Measurements from ENCODE around the gene ACSS2. TPM values are rescaled to one million over a fixed set of nuclear protein-coding genes. Genes with fewer than 3 reads are reported as not detected.

ACSS2 gene
- total RNA-seq, 4 donors from 2014 or later, result 34.8 to 90.7 (median 62.8) TPM

DNA sequence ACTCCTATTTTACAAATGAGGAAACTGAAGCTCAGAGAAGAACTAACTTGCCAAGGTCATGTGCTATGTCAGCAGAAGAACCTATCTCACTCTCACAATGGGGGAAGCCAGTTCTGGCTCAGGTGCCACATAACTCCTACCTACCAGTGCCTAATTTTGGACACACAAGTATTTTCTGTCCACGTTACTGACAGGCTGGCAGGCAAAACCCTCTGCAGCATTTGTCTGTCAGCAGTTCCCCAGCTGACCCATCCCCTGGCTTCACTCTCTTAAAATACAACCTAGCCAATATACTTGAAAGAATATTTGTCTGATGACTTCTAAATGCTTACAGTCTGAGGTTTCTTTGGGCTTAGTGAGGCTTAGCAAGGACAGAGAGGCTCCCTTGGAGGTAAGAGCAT, 63.7 kb downstream of the ACSS2 start:
- no peak for DNase-seq (ENCODE audit: extremely low spot score)
- whole genome bisulfite sequencing, result 62% methylated on average over 1 of the region's 1 CpG
- Histone ChIP-seq H3K36me3 (peaks cover 0 to 74% (median 44%) of the 10 kb centered on the region in 4 donors), H3K4me1 (peaks cover 12 to 21% (median 14%) of the 10 kb centered on the region in 4 donors), H3K4me3 (no peak overlapping the region), H3K9me3 (no peaks in the 10 kb centered on the region), H3K27me3 (no peaks in the 10 kb centered on the region), H3K27ac (replicated peaks in 1 of 4) (no peak overlapping the region)
- intact Hi-C loops (cut with DNase I), result no loop called here
- TF ChIP-seq POLR2AphosphoS5 (IDR thresholded peaks at IDR 0.05) (no peak), POLR2A (IDR thresholded peaks at IDR 0.05; ENCODE audit: low read depth) (no peak), EP300 (IDR thresholded peaks at IDR 0.05) (no peak)
- TF ChIP-seq, protein P1, sequence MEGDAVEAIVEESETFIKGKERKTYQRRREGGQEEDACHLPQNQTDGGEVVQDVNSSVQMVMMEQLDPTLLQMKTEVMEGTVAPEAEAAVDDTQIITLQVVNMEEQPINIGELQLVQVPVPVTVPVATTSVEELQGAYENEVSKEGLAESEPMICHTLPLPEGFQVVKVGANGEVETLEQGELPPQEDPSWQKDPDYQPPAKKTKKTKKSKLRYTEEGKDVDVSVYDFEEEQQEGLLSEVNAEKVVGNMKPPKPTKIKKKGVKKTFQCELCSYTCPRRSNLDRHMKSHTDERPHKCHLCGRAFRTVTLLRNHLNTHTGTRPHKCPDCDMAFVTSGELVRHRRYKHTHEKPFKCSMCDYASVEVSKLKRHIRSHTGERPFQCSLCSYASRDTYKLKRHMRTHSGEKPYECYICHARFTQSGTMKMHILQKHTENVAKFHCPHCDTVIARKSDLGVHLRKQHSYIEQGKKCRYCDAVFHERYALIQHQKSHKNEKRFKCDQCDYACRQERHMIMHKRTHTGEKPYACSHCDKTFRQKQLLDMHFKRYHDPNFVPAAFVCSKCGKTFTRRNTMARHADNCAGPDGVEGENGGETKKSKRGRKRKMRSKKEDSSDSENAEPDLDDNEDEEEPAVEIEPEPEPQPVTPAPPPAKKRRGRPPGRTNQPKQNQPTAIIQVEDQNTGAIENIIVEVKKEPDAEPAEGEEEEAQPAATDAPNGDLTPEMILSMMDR (IDR thresholded peaks at IDR 0.05), result no peak

DNA sequence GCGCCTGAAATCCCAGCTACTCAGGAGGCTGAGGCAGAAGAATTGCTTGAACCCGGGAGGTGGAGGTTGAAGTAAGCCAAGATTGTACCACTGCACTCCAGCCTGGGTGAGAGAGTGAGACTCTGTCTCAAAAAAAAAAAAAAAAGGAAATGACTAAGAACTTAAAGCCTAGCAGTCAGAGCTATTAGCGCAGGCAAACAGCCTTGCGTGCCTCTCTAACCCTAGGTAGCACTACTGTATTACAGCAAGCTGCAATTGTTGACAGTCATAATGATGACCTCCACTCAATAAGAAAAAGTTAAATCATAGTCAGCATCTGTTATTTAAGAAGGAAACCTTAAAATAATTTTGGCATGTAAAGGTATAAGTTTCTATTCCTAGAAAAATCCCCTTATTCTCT, 64.8 kb downstream of the ACSS2 start:
- DNase-seq (ENCODE audit: extremely low spot score), result no peak

DNA sequence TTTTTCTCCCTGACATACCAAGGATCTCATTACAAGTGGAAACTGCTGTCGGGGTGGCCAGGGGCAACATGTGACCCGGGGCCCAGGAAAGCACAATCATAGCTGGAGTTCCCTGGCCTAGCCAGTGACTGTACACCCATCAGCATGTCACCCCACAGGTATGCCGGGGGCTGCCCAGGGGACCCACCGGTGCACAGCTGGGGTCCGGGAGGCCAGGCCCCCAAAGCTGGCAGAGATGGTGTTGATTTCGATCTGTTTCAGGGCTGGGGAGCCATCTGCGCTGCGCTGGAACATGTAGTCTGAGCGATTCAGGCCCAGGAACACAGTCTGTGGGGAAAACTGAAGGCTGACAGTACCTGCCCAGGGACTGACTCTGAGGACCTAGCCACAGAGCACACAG, 65.9 kb downstream of the ACSS2 start:
- no peaks in the 10 kb centered on the region for H3K9me3 ChIP-seq
- no peak overlapping the region for H3K4me3 ChIP-seq
- no peaks in the 10 kb centered on the region for H3K27me3 ChIP-seq
- H3K27ac ChIP-seq (replicated peaks in 1 of 4), result no peak overlapping the region
- DNase-seq (ENCODE audit: extremely low spot score), result no peak
- peaks cover 20 to 31% (median 23%) of the 10 kb centered on the region in 4 donors for H3K4me1 ChIP-seq
- intact Hi-C loops (cut with DNase I), result no loop called here
- peaks cover 0 to 65% (median 32%) of the 10 kb centered on the region in 4 donors for H3K36me3 ChIP-seq
- TF ChIP-seq, protein P1 (IDR thresholded peaks at IDR 0.05), result no peak
- TF ChIP-seq POLR2A (IDR thresholded peaks at IDR 0.05; ENCODE audit: low read depth), result no peak
- TF ChIP-seq EP300 (IDR thresholded peaks at IDR 0.05), result no peak
- no peak for TF ChIP-seq POLR2AphosphoS5 (IDR thresholded peaks at IDR 0.05)
- WGBS, result 95% methylated on average over 5 of the region's 9 CpGs

More for the DNA sequence above, 64.8 kb downstream of the ACSS2 start:
- intact Hi-C loops (cut with DNase I), result no loop called here
- whole genome bisulfite sequencing, result 83% methylated on average over 4 of the region's 4 CpGs
- Histone ChIP-seq H3K4me3 (no peak overlapping the region), H3K9me3 (no peaks in the 10 kb centered on the region), H3K27ac (replicated peaks in 1 of 4) (no peak overlapping the region), H3K4me1 (peaks cover 20 to 26% (median 21%) of the 10 kb centered on the region in 4 donors), H3K36me3 (peaks cover 0 to 73% (median 38%) of the 10 kb centered on the region in 4 donors), H3K27me3 (no peaks in the 10 kb centered on the region)
- TF ChIP-seq POLR2A (IDR thresholded peaks at IDR 0.05; ENCODE audit: low read depth) (no peak), POLR2AphosphoS5 (IDR thresholded peaks at IDR 0.05) (no peak), EP300 (IDR thresholded peaks at IDR 0.05) (no peak)
- TF ChIP-seq, protein P1 (IDR thresholded peaks at IDR 0.05), result no peak

DNA sequence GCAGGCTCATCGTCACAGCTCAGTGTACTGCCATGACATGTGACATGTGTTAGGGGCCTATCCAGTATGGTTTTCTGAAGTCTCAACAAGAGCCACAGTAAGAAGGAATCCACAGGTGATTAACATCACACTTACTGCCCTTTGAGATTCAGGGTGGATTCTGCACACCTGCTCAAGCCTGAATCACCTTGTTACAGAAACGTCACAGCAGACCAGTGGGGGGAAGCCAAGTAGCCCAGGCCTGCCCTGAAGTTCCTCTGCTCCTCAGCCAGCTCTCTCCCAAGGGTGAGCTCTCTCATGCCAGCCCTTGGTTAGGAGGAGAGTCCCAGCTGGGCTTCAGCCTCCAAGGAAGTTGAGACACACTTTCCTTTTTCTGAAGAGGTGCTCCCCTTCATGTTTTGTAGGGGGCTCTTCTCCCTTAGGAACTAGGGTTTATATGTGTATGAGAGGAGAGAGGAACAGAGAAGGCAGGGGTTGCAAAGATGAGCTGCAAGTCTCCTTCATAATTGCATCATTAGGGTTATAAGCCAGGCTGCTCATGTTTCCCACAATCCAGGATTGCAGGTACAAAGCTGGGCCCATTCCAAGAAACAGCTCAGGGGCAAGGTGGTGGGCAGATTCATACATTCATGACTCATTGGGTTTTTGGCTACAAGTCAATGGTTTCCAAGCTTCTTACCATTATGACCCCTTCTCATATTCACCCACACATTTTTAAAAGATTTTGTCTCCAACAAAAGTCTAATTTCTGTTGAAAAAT, 67.6 kb downstream of the ACSS2 start:
- H3K9me3 ChIP-seq, result no peaks in the 10 kb centered on the region
- intact Hi-C loops (cut with DNase I), result no loop called here
- H3K36me3 ChIP-seq, result peaks cover 3 to 57% (median 32%) of the 10 kb centered on the region in 4 donors
- no peak for DNase-seq (ENCODE audit: extremely low spot score)
- H3K27me3 ChIP-seq, result no peaks in the 10 kb centered on the region
- TF ChIP-seq POLR2AphosphoS5 (IDR thresholded peaks at IDR 0.05), result no peak
- TF ChIP-seq POLR2A (IDR thresholded peaks at IDR 0.05; ENCODE audit: low read depth), result no peak
- TF ChIP-seq, protein P1 (IDR thresholded peaks at IDR 0.05), result no peak
- TF ChIP-seq EP300 (IDR thresholded peaks at IDR 0.05), result no peak
- no peak overlapping the region for H3K27ac ChIP-seq (replicated peaks in 1 of 4)
- 77% methylated on average over 2 of the region's 2 CpGs for WGBS
- no peak overlapping the region for H3K4me3 ChIP-seq
- H3K4me1 ChIP-seq, result peaks cover 6 to 19% (median 12%) of the 10 kb centered on the region in 4 donors
